Psoas muscle (tissue), 8 donors: ENCODE measurements around the gene S100A10. TPM values are rescaled to one million over a fixed set of nuclear protein-coding genes. Genes with fewer than 3 reads are reported as not detected.

Experiments
- ATAC-seq, 4 donors: fragments of 200-7000 bp; cut with Tn5 transposase; one replicate each; pipeline ENCODE4 v1.9.1; 2020; ENCODE audit warnings: moderate library complexity in 3 of 4, mild to moderate bottlenecking in 2 of 4
- DNase-seq, 2 donors: peaks; one replicate each; pipeline ENCODE4 v3.0.0-alpha.2; 2020
- H3K27ac ChIP-seq: fragments of 200-600 bp; one replicate; pipeline ENCODE4 v1.8.0; 2022
- H3K27me3 ChIP-seq, 3 donors: fragments of 200-600 bp in 1 of 3; one replicate each; pipeline versions ENCODE4 v1.6.1 to v1.8.0; 2013 to 2022; ENCODE audit warnings: low read length in 2 of 3, mild to moderate bottlenecking in 2 of 3, moderate library complexity in 1 of 3; ENCODE audit not compliant: insufficient read depth in 3 of 3
- H3K36me3 ChIP-seq, 2 donors: fragments of 200-600 bp in 1 of 2; one replicate each; pipeline versions ENCODE4 v1.6.1 to v1.8.0; 2013 to 2022; ENCODE audit warnings: low read depth in 1 of 2, mild to moderate bottlenecking in 1 of 2, moderate library complexity in 1 of 2; ENCODE audit not compliant: insufficient read depth in 1 of 2
- H3K4me1 ChIP-seq: fragments of 200-600 bp; one replicate; pipeline ENCODE4 v1.8.0; 2022
- H3K4me3 ChIP-seq: fragments of 200-600 bp; one replicate; pipeline ENCODE4 v1.8.0; 2022; ENCODE audit warnings: mild to moderate bottlenecking
- H3K9me3 ChIP-seq: fragments of 200-600 bp; one replicate; pipeline ENCODE4 v1.8.0; 2022
- CTCF ChIP-seq: fragments of 200-600 bp; IDR thresholded peaks from one replicate; pipeline ENCODE4 v1.8.0; 2022; ENCODE audit warnings: antibody characterized with exemption
- WGBS, 3 donors: extraction: QIAGEN DNeasy Blood & Tissue Kit; methylation state at CpG; one replicate each; pipeline versions ENCODE4 v1.1.6 to v1.1.7; 2013; 5-methylcytosine and 5-hydroxymethylcytosine counted together
- intact Hi-C, 2 donors: fragments of 100-400 bp; cut with DNase I; formaldehyde crosslinking; loops; one replicate each; pipeline versions ENCODE4 v1.11.0 to v1.14.2; 2022
- polyA plus RNA-seq, 3 donors: library from polyadenylated mRNA; stranded (reverse); fragments of 200-250 nt; gene quantifications; one replicate each; pipeline ENCODE4 v1.2.3, GENCODE V29; 2013
- total RNA-seq, 4 donors: library from RNA; stranded (reverse); fragmentation: NEBNext Ultra II Directional in 2 of 4; extraction: Animal tissue kit (Norgen Biotek cat#: 25700) in 2 of 4; gene quantifications; one replicate each; pipeline versions ENCODE4 v1.2.1 to v1.2.4, GENCODE V29; 2021 to 2023
- donor health status: healthy with polysubstance abuse.
- donor health status: DM: no; HTN: no; CAD: no; lungs with moderate emphysema.
- donor health status: Bipolar disorder and iron deficiency.
- donor health status: healthy.
- donor health status: DM: yes; HTN: yes; CAD: no.
- donor health status: DM: no; HTN: no; CAD: no.
- donor health status: DM: no; HTN: no; CAD: no.
- donor health status: DM: yes; HTN: yes; CAD: no.

S100A10 gene
- total and polyA plus RNA-seq, 7 donors, result 30.5 to 414 (median 61.6) TPM

GRCh38 chr1:152023221-152023620 is 29.6 kb upstream of the S100A10 start:
- DNase-seq (no peak), ATAC-seq (no peak)
- intact Hi-C loops, result no loop called here

GRCh38 chr1:152022474-152022873 is 28.8 kb upstream of the S100A10 start:
- Histone ChIP-seq H3K27ac (no peak overlapping the region), H3K36me3 (no peaks in the 10 kb centered on the region), H3K9me3 (no peaks in the 10 kb centered on the region), H3K27me3 (peaks cover 0 to 7% (median 0%) of the 10 kb centered on the region in 3 donors), H3K4me3 (no peak overlapping the region), H3K4me1 (no peaks in the 10 kb centered on the region)
- ATAC-seq (no peak), DNase-seq (no peak)
- intact Hi-C loops, result no loop called here
- 60 to 75% (median 65%) methylated on average over 3 of the region's 3 CpGs for WGBS, 3 donors
- TF ChIP-seq CTCF, result no peak

More at GRCh38 chr1:152023221-152023620, 29.6 kb upstream of the S100A10 start:
- H3K4me3 ChIP-seq, result no peak overlapping the region
- H3K4me1 ChIP-seq, result no peaks in the 10 kb centered on the region
- H3K27ac ChIP-seq, result no peak overlapping the region
- H3K9me3 ChIP-seq, result no peaks in the 10 kb centered on the region
- peaks cover 0 to 7% (median 0%) of the 10 kb centered on the region in 3 donors for H3K27me3 ChIP-seq
- no peak for TF ChIP-seq CTCF
- WGBS, 3 donors, result 71 to 87% (median 83%) methylated on average over 4 of the region's 4 CpGs
- H3K36me3 ChIP-seq, result no peaks in the 10 kb centered on the region

GRCh38 chr1:152021569-152021968 is 27.9 kb upstream of the S100A10 start:
- no peak overlapping the region for H3K27ac ChIP-seq
- TF ChIP-seq CTCF, result no peak
- H3K27me3 ChIP-seq, result peaks cover 0 to 9% (median 0%) of the 10 kb centered on the region in 3 donors
- intact Hi-C loops, result no loop called here
- WGBS, 3 donors, result 78 to 79% (median 79%) methylated on average over 7 of the region's 7 CpGs
- no peaks in the 10 kb centered on the region for H3K4me1 ChIP-seq
- ATAC-seq (no peak), DNase-seq (no peak)
- H3K4me3 ChIP-seq, result no peak overlapping the region
- no peaks in the 10 kb centered on the region for H3K36me3 ChIP-seq
- H3K9me3 ChIP-seq, result no peaks in the 10 kb centered on the region

GRCh38 chr1:152020849-152021248 is 27.2 kb upstream of the S100A10 start:
- TF ChIP-seq CTCF, result no peak
- no peak overlapping the region for H3K27ac ChIP-seq
- no peaks in the 10 kb centered on the region for H3K4me1 ChIP-seq
- ATAC-seq (no peak), DNase-seq (no peak)
- no peaks in the 10 kb centered on the region for H3K9me3 ChIP-seq
- H3K36me3 ChIP-seq, result no peaks in the 10 kb centered on the region
- no peak overlapping the region for H3K4me3 ChIP-seq
- H3K27me3 ChIP-seq, result peaks cover 0 to 14% (median 0%) of the 10 kb centered on the region in 3 donors
- intact Hi-C loops, result no loop called here
- 70 to 75% (median 74%) methylated on average over 3 of the region's 3 CpGs for WGBS, 3 donors

GRCh38 chr1:152018537-152018936 is 24.9 kb upstream of the S100A10 start:
- H3K27me3 ChIP-seq, result peaks cover 0 to 6% (median 0%) of the 10 kb centered on the region in 3 donors
- H3K4me1 ChIP-seq, result no peaks in the 10 kb centered on the region
- no peak for ATAC-seq
- no peak overlapping the region for H3K4me3 ChIP-seq
- H3K9me3 ChIP-seq, result no peaks in the 10 kb centered on the region
- intact Hi-C loops, result no loop called here
- 49 to 51% (median 51%) methylated on average over 4 of the region's 4 CpGs for WGBS, 3 donors
- no peaks in the 10 kb centered on the region for H3K36me3 ChIP-seq
- TF ChIP-seq CTCF, result no peak
- H3K27ac ChIP-seq, result no peak overlapping the region
- DNase-seq, result no peak
